Measurements from ENCODE around the gene HOXD12. TPM values are rescaled to one million over a fixed set of nuclear protein-coding genes. Genes with fewer than 3 reads are reported as not detected.

Gene HOXD12
- not detected for total RNA-seq

GRCh38 chr2:176099728-176100546, at the start of gene HOXD12:
TSS of gene HOXD12 (plus strand) at chr2:176099795. CDS start at chr2:176099802, 7 bp downstream.
- Mint-ChIP-seq H3K27me3 (peaks cover 92% of the 10 kb centered on the region), H3K27ac (no peak within 1 kb of the TSS), H3K4me1 (peaks cover 16% of the 10 kb centered on the region), H3K4me3 (peak within 1 kb of the TSS; percentile 3), H3K36me3 (ENCODE audit: low read depth) (no peaks in the 10 kb centered on the region), H3K9me3 (no peaks in the 10 kb centered on the region)
- POLR2A ChIA-PET = no interaction called here
- CTCF ChIA-PET = no interaction called here
- no peak for DNase-seq

GRCh38 chr2:176056406-176056805, 43.2 kb upstream of the HOXD12 start:
- Mint-ChIP-seq H3K4me1 (no peaks in the 10 kb centered on the region), H3K36me3 (ENCODE audit: low read depth) (no peaks in the 10 kb centered on the region), H3K9me3 (no peaks in the 10 kb centered on the region), H3K4me3 (no peak overlapping the region), H3K27me3 (peaks cover 41% of the 10 kb centered on the region), H3K27ac (no peak overlapping the region)
- ChIA-PET POLR2A (no interaction called here), CTCF (no interaction called here)
- no peak for DNase-seq

GRCh38 chr2:176063958-176064357, 35.6 kb upstream of the HOXD12 start:
- POLR2A ChIA-PET = interaction anchor here (0.6 kb wide), 1 partner anchor 742 kb away, joined by 3 read pairs; no protein-coding TSS in a partner anchor

GRCh38 chr2:176066645-176067588, 32.7 kb upstream of the HOXD12 start:
- H3K36me3 Mint-ChIP-seq (ENCODE audit: low read depth) = no peaks in the 10 kb centered on the region
- no peaks in the 10 kb centered on the region for H3K9me3 Mint-ChIP-seq
- peaks cover 2% of the 10 kb centered on the region for H3K4me1 Mint-ChIP-seq
- no peak overlapping the region for H3K27ac Mint-ChIP-seq
- ChIA-PET POLR2A (no interaction called here), CTCF (no interaction called here)
- DNase-seq = no peak
- H3K27me3 Mint-ChIP-seq = peaks cover 84% of the 10 kb centered on the region
- no peak overlapping the region for H3K4me3 Mint-ChIP-seq

More at GRCh38 chr2:176063958-176064357, 35.6 kb upstream of the HOXD12 start:
- Mint-ChIP-seq H3K27me3 (peaks cover 68% of the 10 kb centered on the region), H3K36me3 (ENCODE audit: low read depth) (no peaks in the 10 kb centered on the region), H3K4me1 (peaks cover 2% of the 10 kb centered on the region), H3K4me3 (no peak overlapping the region), H3K9me3 (no peaks in the 10 kb centered on the region), H3K27ac (no peak overlapping the region)
- CTCF ChIA-PET = interaction anchor here (0.6 to 1.5 kb wide), 3 partner anchors 16 to 621 kb away, joined by 3 to 4 read pairs (median 3); no protein-coding TSS in a partner anchor
- DNase-seq = no peak

GRCh38 chr2:176067589-176068418, 31.8 kb upstream of the HOXD12 start:
- DNase-seq = no peak
- Mint-ChIP-seq H3K4me1 (peaks cover 2% of the 10 kb centered on the region), H3K9me3 (no peaks in the 10 kb centered on the region), H3K27ac (no peak overlapping the region), H3K27me3 (peaks cover 86% of the 10 kb centered on the region), H3K36me3 (ENCODE audit: low read depth) (no peaks in the 10 kb centered on the region), H3K4me3 (no peak overlapping the region)
- POLR2A ChIA-PET = no interaction called here
- CTCF ChIA-PET = no interaction called here

GRCh38 chr2:176068419-176068832, 31.2 kb upstream of the HOXD12 start:
- DNase-seq = no peak
- peaks cover 90% of the 10 kb centered on the region for H3K27me3 Mint-ChIP-seq
- no peaks in the 10 kb centered on the region for H3K9me3 Mint-ChIP-seq
- no peak overlapping the region for H3K27ac Mint-ChIP-seq
- POLR2A ChIA-PET = no interaction called here
- no peaks in the 10 kb centered on the region for H3K36me3 Mint-ChIP-seq (ENCODE audit: low read depth)
- CTCF ChIA-PET = interaction anchor here (1.0 kb wide), 1 partner anchor 14 kb away, joined by 3 read pairs; no protein-coding TSS in a partner anchor
- H3K4me3 Mint-ChIP-seq = no peak overlapping the region
- peaks cover 2% of the 10 kb centered on the region for H3K4me1 Mint-ChIP-seq

GRCh38 chr2:176071330-176072291, 28.0 kb upstream of the HOXD12 start:
- Mint-ChIP-seq H3K4me1 (peaks cover 2% of the 10 kb centered on the region), H3K36me3 (ENCODE audit: low read depth) (no peaks in the 10 kb centered on the region), H3K27ac (no peak overlapping the region), H3K4me3 (no peak overlapping the region), H3K27me3 (peaks cover 90% of the 10 kb centered on the region), H3K9me3 (no peaks in the 10 kb centered on the region)
- DNase-seq = no peak
- ChIA-PET POLR2A (interaction anchor here (0.6 kb wide), 1 partner anchor 82 kb away, joined by 4 read pairs; no protein-coding TSS in a partner anchor), CTCF (interaction anchor here (0.6 kb wide), 1 partner anchor 84 kb away, joined by 3 read pairs; no protein-coding TSS in a partner anchor)

- peaks cover 2% of the 10 kb centered on the region for H3K4me1 Mint-ChIP-seq
- no peak for DNase-seq
- no peak overlapping the region for H3K27ac Mint-ChIP-seq
- H3K27me3 Mint-ChIP-seq = peaks cover 94% of the 10 kb centered on the region
- no peak overlapping the region for H3K4me3 Mint-ChIP-seq
- ChIA-PET CTCF (interaction anchor here (0.8 kb wide), 1 partner anchor 11 kb away, joined by 3 read pairs; no protein-coding TSS in a partner anchor), POLR2A (no interaction called here)
- H3K9me3 Mint-ChIP-seq = no peaks in the 10 kb centered on the region
- no peaks in the 10 kb centered on the region for H3K36me3 Mint-ChIP-seq (ENCODE audit: low read depth)
These were observed 27.3 kb upstream of the HOXD12 start for GRCh38 chr2:176072292-176072669.

GRCh38 chr2:176072951-176073904, 26.4 kb upstream of the HOXD12 start:
- CTCF ChIA-PET = interaction anchor here (0.8 kb wide), 1 partner anchor 10 kb away, joined by 3 read pairs; no protein-coding TSS in a partner anchor
- DNase-seq = no peak
- Mint-ChIP-seq H3K4me3 (no peak overlapping the region), H3K27me3 (peaks cover 86% of the 10 kb centered on the region), H3K36me3 (ENCODE audit: low read depth) (no peaks in the 10 kb centered on the region), H3K27ac (no peak overlapping the region), H3K4me1 (no peaks in the 10 kb centered on the region), H3K9me3 (no peaks in the 10 kb centered on the region)
- POLR2A ChIA-PET = no interaction called here

GRCh38 chr2:176074919-176075425, 24.6 kb upstream of the HOXD12 start:
- Mint-ChIP-seq H3K36me3 (ENCODE audit: low read depth) (peaks cover 3% of the 10 kb centered on the region), H3K4me1 (peaks cover 6% of the 10 kb centered on the region), H3K27ac (no peak overlapping the region), H3K9me3 (peaks cover 5% of the 10 kb centered on the region), H3K27me3 (peaks cover 84% of the 10 kb centered on the region), H3K4me3 (no peak overlapping the region)
- POLR2A ChIA-PET = no interaction called here
- CTCF ChIA-PET = interaction anchor here (1.2 to 1.6 kb wide), 3 partner anchors 58 to 83 kb away, joined by 3 to 4 read pairs (median 4); no protein-coding TSS in a partner anchor
- DNase-seq = no peak

All from activated CD4-positive, alpha-beta T cell treated with anti-CD3 and anti-CD28 coated beads, Interleukin-2, amount 10 ng/mL, durations not matched to agents 7 days and 5 days (primary cell).